ENCODE results near the gene RASSF6.

DNA sequence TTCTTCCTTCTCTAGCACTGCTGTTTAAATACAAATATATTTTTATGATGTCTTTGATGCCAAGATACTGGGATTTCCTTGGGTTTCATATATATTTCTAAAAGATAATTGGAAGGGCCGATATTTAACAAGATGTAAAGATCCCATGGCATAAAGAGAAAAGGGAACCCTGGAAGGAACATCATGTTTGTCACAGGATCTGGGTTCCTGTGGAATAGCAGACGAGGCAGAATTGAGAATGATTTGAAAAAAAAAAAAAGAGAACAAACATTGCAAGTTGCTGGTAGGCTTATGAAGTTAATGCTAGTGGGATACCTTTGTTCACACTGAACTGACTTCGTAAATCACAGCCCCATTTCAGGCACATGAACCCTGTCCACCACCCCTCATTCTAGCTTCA lies 33.6 kb downstream of the RASSF6 start:
- TF ChIP-seq CTCF (conservative IDR thresholded peaks at IDR 0.05; ENCODE audit: low read depth, low read length) (no peak), EZH2 (IDR thresholded peaks at IDR 0.05; ENCODE audit: low read length, unreplicated experiment) (no peak), EZH2phosphoT487 (IDR thresholded peaks at IDR 0.05; ENCODE audit: borderline replicate concordance, low read length) (no peak)

Data from PC-3 (cell line).